Posterior vena cava (tissue), 2 donors: ENCODE results near the gene TMEM234. TPM values are rescaled to one million over a fixed set of nuclear protein-coding genes. Genes with fewer than 3 reads are reported as not detected.
"Not testable (repeated sequence)": the region's sequence is repeated elsewhere in the genome, so short reads cannot be mapped to it uniquely, and the experiment has no call there.

ENCODE experiments used
- DNase-seq: peaks from one replicate; pipeline ENCODE4 v3.0.0-alpha.2; 2020; ENCODE audit warnings: low spot score
- intact Hi-C, 2 donors: fragments of 100-400 bp; cut with DNase I; formaldehyde crosslinking; loops; one replicate each; pipeline versions ENCODE4 v1.14.1 to v1.14.2; 2022 to 2023
- long read RNA-seq, 2 donors: library from polyadenylated mRNA; unstranded; transcript quantifications; one replicate each; pipeline ENCODE4 v2.0.0, GENCODE V29; 2020 to 2021
- total RNA-seq, 2 donors: library from RNA; stranded (reverse); fragmentation: NEBNext Ultra II Directional; extraction: Animal tissue kit (Norgen Biotek cat#: 25700); gene quantifications; one replicate each; pipeline ENCODE4 v1.2.1, GENCODE V29; 2021
- donor health status: DM: yes; HTN: yes; CAD: no.
- donor health status: DM: yes; HTN: yes; CAD: no.

Gene TMEM234
- total RNA-seq = 10 to 100 TPM; 12.7 to 15.9 TPM
- long read RNA-seq, donor 1, partial matches to known transcripts = 0 of 2 reads
- long read RNA-seq, donor 1, other reads (novel, unspliced or antisense) = 2 of 2 reads
- long read RNA-seq, donor 2, partial matches to known transcripts = 4 of 15 reads
- long read RNA-seq, donor 2, other reads (novel, unspliced or antisense) = 7 of 15 reads

- intact Hi-C loops = no loop called here
- peak; percentile 98 for DNase-seq
Observed at GRCh38 chr1:32221980-32222755, at the start of gene TMEM234, which contains the start of gene EIF3I. Gene TMEM234, minus strand, starts transcription at chr1:32222353. Its CDS starts 31 bp downstream, at chr1:32222322. Gene EIF3I, plus strand, starts transcription at chr1:32222407. Its CDS starts 35 bp downstream, at chr1:32222442.

GRCh38 chr1:32269744-32270143 is 47.6 kb upstream of the TMEM234 start:
- intact Hi-C loops = loop anchor here in 1 of 2 donors (5.0 kb wide), 1 partner anchor 343 kb away; no protein-coding TSS in a partner anchor
- no peak for DNase-seq

GRCh38 chr1:32266921-32267591 is 44.9 kb upstream of the TMEM234 start:
- no peak for DNase-seq
- intact Hi-C loops = loop anchor here in 1 of 2 donors (5.0 kb wide), 1 partner anchor 345 kb away; no protein-coding TSS in a partner anchor

GRCh38 chr1:32265846-32266245 is 43.7 kb upstream of the TMEM234 start:
- intact Hi-C loops = loop anchor here in 1 of 2 donors (5.0 kb wide), 1 partner anchor 346 kb away; no protein-coding TSS in a partner anchor
- DNase-seq = no peak

GRCh38 chr1:32263744-32264143 is 41.6 kb upstream of the TMEM234 start:
- DNase-seq = no peak
- intact Hi-C loops = no loop called here

- intact Hi-C loops = not testable (repeated sequence)
Observed at GRCh38 chr1:32263236-32263593, 41.1 kb upstream of the TMEM234 start.

GRCh38 chr1:32257227-32257508 is 35.0 kb upstream of the TMEM234 start:
- intact Hi-C loops = no loop called here
- DNase-seq = no peak

More at GRCh38 chr1:32263236-32263593, 41.1 kb upstream of the TMEM234 start:
- DNase-seq = not testable (repeated sequence)

- intact Hi-C loops = no loop called here
- no peak for DNase-seq
Observed at GRCh38 chr1:32256473-32257226, 34.5 kb upstream of the TMEM234 start.

- DNase-seq = no peak
- intact Hi-C loops = no loop called here
Observed at GRCh38 chr1:32255072-32256071, 33.2 kb upstream of the TMEM234 start.

GRCh38 chr1:32250893-32251716 is 29.0 kb upstream of the TMEM234 start, which contains the start of gene LCK:
Gene LCK, plus strand, starts transcription at chr1:32251265. Its CDS starts 23,065 bp downstream, at chr1:32274330.
- DNase-seq = no peak
- intact Hi-C loops = no loop called here

GRCh38 chr1:32249831-32250525 is 27.8 kb upstream of the TMEM234 start:
- intact Hi-C loops = no loop called here
- no peak for DNase-seq

GRCh38 chr1:32247983-32248889 is 26.1 kb upstream of the TMEM234 start:
- intact Hi-C loops = no loop called here
- DNase-seq = peak; percentile 96

GRCh38 chr1:32247452-32247851 is 25.3 kb upstream of the TMEM234 start:
- DNase-seq = no peak
- intact Hi-C loops = no loop called here

GRCh38 chr1:32246888-32247273 is 24.7 kb upstream of the TMEM234 start, which contains the start of gene FAM167B:
Gene FAM167B, plus strand, starts transcription at chr1:32247222. Its CDS starts 200 bp downstream, at chr1:32247422.
- DNase-seq = peak; percentile 86
- intact Hi-C loops = no loop called here

- no peak for DNase-seq
- intact Hi-C loops = no loop called here
Observed at GRCh38 chr1:32242341-32242851, 20.2 kb upstream of the TMEM234 start.
